B cell (primary cell): ENCODE results near the gene WNT3A. TPM values are rescaled to one million over a fixed set of nuclear protein-coding genes. Genes with fewer than 3 reads are reported as not detected.

Experiments
- ATAC-seq: fragments of 200-7000 bp; cut with Tn5 transposase; one replicate; pipeline ENCODE4 v1.10.0; 2021; ENCODE audit warnings: low read depth, mild to moderate bottlenecking, moderate number of reproducible peaks, moderate library complexity
- CTCF ChIA-PET: fragments of 350-600 bp; sonication (Branson Sonifier 250); formaldehyde crosslinking; loops from one replicate; lab custom pipeline; 2021; ENCODE audit warnings: antibody characterized with exemption, inconsistent platforms; lab: Charles Lee
- POLR2A ChIA-PET: fragments of 350-600 bp; sonication (Branson Sonifier 250); formaldehyde crosslinking; loops from one replicate; lab custom pipeline; 2021; ENCODE audit warnings: antibody characterized with exemption; lab: Charles Lee
- DNase-seq: peaks from one replicate; pipeline ENCODE4 v3.0.0; 2013
- H2AFZ ChIP-seq: 2 replicates; pipeline ENCODE4 v1.6.1; 2012; ENCODE audit warnings: mild to moderate bottlenecking, low read depth, low read length; ENCODE audit not compliant: insufficient read depth, poor library complexity, severe bottlenecking
- H3K27ac ChIP-seq, 2 donors: 1 replicate in 1 of 2; 2 replicates in 1 of 2; pipeline ENCODE4 v1.5.1; 2012 to 2013; ENCODE audit warnings: low read length in 2 of 2, mild to moderate bottlenecking in 2 of 2, moderate library complexity in 1 of 2
- H3K27me3 ChIP-seq, 4 experiments: fragments of 200-600 bp in 1 of 4; sonication (generic) in 1 of 4; replicated peaks in 1 of 4; 1 replicate in 2 of 4; 2 replicates in 2 of 4; pipeline versions ENCODE4 v1.6.1 to v1.7.0; 2013 to 2016; ENCODE audit warnings: low read length in 3 of 4, mild to moderate bottlenecking in 2 of 4, mixed read lengths in 1 of 4, moderate library complexity in 1 of 4; ENCODE audit not compliant: insufficient read depth in 4 of 4, control insufficient read depth in 3 of 4; ENCODE audit errors: control extremely low read depth in 1 of 4
- H3K36me3 ChIP-seq, 2 experiments: replicated peaks in 1 of 2; 1 replicate in 1 of 2; 2 replicates in 1 of 2; pipeline versions ENCODE4 v1.6.1 to v1.7.1; 2013; ENCODE audit warnings: low read length in 1 of 2; ENCODE audit not compliant: insufficient read depth in 2 of 2, control insufficient read depth in 1 of 2; ENCODE audit errors: control extremely low read depth in 1 of 2, extremely low read depth in 1 of 2
- H3K4me1 ChIP-seq, 2 donors: fragments of 200-600 bp in 1 of 2; sonication (generic) in 1 of 2; 1 replicate in 1 of 2; 2 replicates in 1 of 2; pipeline versions ENCODE4 v1.5.1 to v1.6.1; 2013 to 2017; ENCODE audit warnings: low read length in 2 of 2; ENCODE audit not compliant: control insufficient read depth in 2 of 2, insufficient read depth in 2 of 2
- H3K4me2 ChIP-seq: replicated peaks from 2 replicates; pipeline ENCODE3; 2012; ENCODE audit warnings: mild to moderate bottlenecking, low read depth, low read length; ENCODE audit not compliant: poor library complexity, severe bottlenecking
- H3K4me3 ChIP-seq, 5 experiments: fragments of 200-600 bp in 1 of 5; sonication (generic) in 1 of 5; 1 replicate in 3 of 5; 2 replicates in 2 of 5; pipeline versions ENCODE4 v1.5.1 to v1.7.0; 2011 to 2016; ENCODE audit warnings: low read length in 4 of 5, mild to moderate bottlenecking in 4 of 5, low read depth in 2 of 5, control low read depth in 1 of 5, moderate library complexity in 1 of 5; ENCODE audit not compliant: insufficient read depth in 1 of 5; ENCODE audit errors: control extremely low read depth in 1 of 5, extremely low read depth in 1 of 5
- H3K79me2 ChIP-seq: fragments of 200-600 bp; sonication (generic); one replicate; pipeline ENCODE4 v1.6.0; 2016; ENCODE audit warnings: low read length; ENCODE audit not compliant: control insufficient read depth, insufficient read depth
- H3K9ac ChIP-seq: fragments of 200-600 bp; sonication (generic); 2 replicates; pipeline ENCODE4 v1.6.1; 2017; ENCODE audit warnings: mild to moderate bottlenecking, low read length, moderate library complexity
- H3K9me3 ChIP-seq, 3 donors: one replicate each; pipeline versions ENCODE4 v1.6.1 to v1.7.1; 2013; ENCODE audit warnings: low read length in 2 of 3; ENCODE audit not compliant: control insufficient read depth in 2 of 3, insufficient read depth in 1 of 3; ENCODE audit errors: control extremely low read depth in 1 of 3
- H4K20me1 ChIP-seq: 2 replicates; pipeline ENCODE4 v1.6.0; 2012; ENCODE audit warnings: mild to moderate bottlenecking, low read length; ENCODE audit not compliant: insufficient read depth, control insufficient read depth, poor library complexity, severe bottlenecking
- H3K27ac Mint-ChIP-seq: one replicate; pipeline ENCODE4 v1.8.0; 2021; ENCODE audit warnings: mixed read lengths
- H3K27me3 Mint-ChIP-seq: one replicate; pipeline ENCODE4 v1.8.0; 2021; ENCODE audit warnings: mixed read lengths
- H3K4me1 Mint-ChIP-seq: one replicate; pipeline ENCODE4 v1.8.0; 2021; ENCODE audit warnings: mixed read lengths
- H3K4me3 Mint-ChIP-seq: one replicate; pipeline ENCODE4 v1.8.0; 2021; ENCODE audit warnings: mixed read lengths
- H3K9me3 Mint-ChIP-seq: one replicate; pipeline ENCODE4 v1.8.0; 2022; ENCODE audit warnings: mixed read lengths; ENCODE audit not compliant: insufficient read depth
- CTCF ChIP-seq: fragments of 200-600 bp; IDR thresholded peaks from one replicate; pipeline ENCODE4 v1.8.0; 2022; ENCODE audit warnings: antibody characterized with exemption, mild to moderate bottlenecking
- EZH2 ChIP-seq: IDR thresholded peaks from 2 replicates; pipeline ENCODE4 v1.6.1; 2012; ENCODE audit warnings: borderline replicate concordance, low read depth, mild to moderate bottlenecking, moderate library complexity, low read length; ENCODE audit not compliant: insufficient read depth, poor library complexity, severe bottlenecking
- WGBS: methylation state at CpG from one replicate; pipeline ENCODE4 v1.1.5; 2013; ENCODE audit warnings: missing lambda C conversion rate; ENCODE audit not compliant: insufficient coverage; 5-methylcytosine and 5-hydroxymethylcytosine counted together
- intact Hi-C: fragments of 100-400 bp; cut with micrococcal nuclease; formaldehyde crosslinking; loops from one replicate; pipeline ENCODE4 v1.10.0; 2022
- polyA plus RNA-seq: library from polyadenylated mRNA; depleted of rRNA; stranded (reverse); fragments of >200 nt; gene quantifications from 2 replicates; pipeline ENCODE4 v1.2.3, GENCODE V29; 2012
- total RNA-seq, 2 donors: library from RNA; stranded (reverse); fragments of 120-200 nt in 1 of 2; gene quantifications; 1 replicate in 1 of 2; 2 replicates in 1 of 2; pipeline versions ENCODE4 v1.2.3 to v1.2.4, GENCODE V29; 2013 to 2022

WNT3A gene
- total and polyA plus RNA-seq, 2 donors (not counting 1 experiment from before 2014, with no cell fraction given) = 0.03 TPM; not detected in 1

- Histone ChIP-seq H3K4me3 (no peak overlapping the region), H3K9me3 (peaks cover 0 to 30% (median 8%) of the 10 kb centered on the region in 3 donors), H3K79me2 (peaks cover 64% of the 10 kb centered on the region), H3K4me2 (no peak overlapping the region), H3K27me3 (no peaks in the 10 kb centered on the region), H3K27ac (no peak overlapping the region), H3K4me1 (peaks cover 8 to 12% of the 10 kb centered on the region in 2 donors), H3K9ac (no peak overlapping the region), H2AFZ (no peak overlapping the region), H4K20me1 (peaks cover 95% of the 10 kb centered on the region), H3K36me3 (peaks cover 4 to 66% of the 10 kb centered on the region in 2 experiments)
- no peak for ATAC-seq
- Mint-ChIP-seq H3K27me3 (no peaks in the 10 kb centered on the region), H3K27ac (no peak overlapping the region), H3K4me1 (peaks cover 30% of the 10 kb centered on the region), H3K9me3 (peaks cover 4% of the 10 kb centered on the region), H3K4me3 (no peak overlapping the region)
- CTCF ChIA-PET = no interaction called here
- POLR2A ChIA-PET = no interaction called here
- intact Hi-C loops = no loop called here
- no peak for DNase-seq
- 100% methylated on average over 6 of the region's 8 CpGs for WGBS
- no peak for TF ChIP-seq EZH2
- no peak for TF ChIP-seq CTCF
These were observed 89.1 kb downstream of the WNT3A start for GRCh38 chr1:228095938-228096337.

GRCh38 chr1:228096416-228097332 is 89.9 kb downstream of the WNT3A start:
- WGBS = 98% methylated on average over 11 of the region's 13 CpGs
- peaks cover 29% of the 10 kb centered on the region for H3K4me1 Mint-ChIP-seq

More at GRCh38 chr1:228096416-228097332, 89.9 kb downstream of the WNT3A start:
- no peak overlapping the region for H3K27ac Mint-ChIP-seq
- H3K9me3 Mint-ChIP-seq = peaks cover 4% of the 10 kb centered on the region
- Histone ChIP-seq H3K4me1 (peaks cover 5 to 9% of the 10 kb centered on the region in 2 donors), H3K9ac (no peak overlapping the region), H3K36me3 (peaks cover 4 to 66% of the 10 kb centered on the region in 2 experiments), H3K27ac (no peak overlapping the region), H3K9me3 (peaks cover 0 to 30% (median 8%) of the 10 kb centered on the region in 3 donors), H3K27me3 (no peaks in the 10 kb centered on the region), H3K4me2 (no peak overlapping the region), H3K4me3 (no peak overlapping the region), H2AFZ (no peak overlapping the region), H3K79me2 (peaks cover 57% of the 10 kb centered on the region), H4K20me1 (peaks cover 95% of the 10 kb centered on the region)
- intact Hi-C loops = no loop called here
- H3K27me3 Mint-ChIP-seq = no peaks in the 10 kb centered on the region
- no peak for DNase-seq
- no peak for TF ChIP-seq CTCF
- ChIA-PET CTCF (no interaction called here), POLR2A (no interaction called here)
- no peak overlapping the region for H3K4me3 Mint-ChIP-seq
- ATAC-seq = no peak
